GM10248 (cell line): ENCODE measurements around the gene GTF2A1.

Experiments
- CTCF ChIA-PET: fragments of 300-600 bp; sonication (Branson Sonifier 250); formaldehyde crosslinking; extraction: SDS; loops from one replicate; lab custom pipeline; 2021; ENCODE audit warnings: antibody characterized with exemption; lab: Yijun Ruan, JAX
- POLR2A ChIA-PET: fragments of 350-650 bp; sonication (Branson Sonifier 250); formaldehyde crosslinking; extraction: SDS; loops from one replicate; lab custom pipeline; 2020; ENCODE audit warnings: antibody characterized with exemption; lab: Yijun Ruan, JAX
- DNase-seq: peaks from one replicate; pipeline ENCODE4 v3.0.0; 2012; ENCODE audit errors: extremely low spot score
- CTCF ChIP-seq: IDR thresholded peaks from 2 replicates; pipeline ENCODE4 v1.5.1; 2012; ENCODE audit warnings: mild to moderate bottlenecking, low read depth; ENCODE audit errors: extremely low read depth, missing control alignments, control extremely low read depth

GTF2A1 gene

DNA sequence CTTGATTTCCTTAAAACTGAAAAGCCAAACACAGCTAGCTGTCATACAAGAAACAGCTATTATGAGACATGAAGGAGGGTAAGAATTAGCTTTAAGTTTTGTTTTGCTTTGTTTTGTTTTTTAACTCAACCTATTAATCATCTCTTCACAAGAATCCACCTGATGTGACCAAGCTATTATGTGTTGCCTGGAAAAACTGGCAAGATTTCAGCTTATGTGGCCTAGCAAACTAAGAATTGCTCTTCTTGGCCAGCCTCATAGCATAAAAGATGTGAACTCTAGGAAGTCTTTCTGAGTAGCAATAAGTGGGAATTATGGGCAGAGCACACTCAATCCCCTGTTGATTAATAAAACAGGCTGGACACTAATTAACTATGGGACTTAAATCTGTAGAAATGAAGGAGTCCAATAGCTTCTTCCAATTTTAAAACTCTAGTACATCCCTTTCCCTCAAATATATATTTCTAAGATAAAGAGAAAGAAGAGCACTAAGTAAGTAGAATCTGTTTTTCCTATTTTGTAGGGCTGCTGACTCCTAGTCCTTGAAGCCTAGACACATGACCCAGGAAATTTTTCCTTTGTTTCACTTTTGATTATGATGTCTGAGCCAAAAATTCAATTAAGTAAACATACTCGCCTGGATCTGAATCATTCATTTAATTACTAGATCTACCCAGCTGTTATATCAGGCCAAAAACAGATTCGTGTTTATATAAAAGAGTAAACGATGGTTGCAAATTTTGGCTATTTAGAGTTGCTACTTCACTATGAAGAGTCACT is 75.7 kb downstream of the GTF2A1 start:
- CTCF ChIA-PET = interaction anchor here (0.8 to 11.9 kb wide), 7 partner anchors 13 to 158 kb away, joined by 3 to 93 read pairs (median 5); no protein-coding TSS in a partner anchor

GRCh38 chr14:81143793-81144192 is 77.0 kb downstream of the GTF2A1 start:
- no peak for DNase-seq
- ChIA-PET CTCF (interaction anchor here (0.6 to 11.9 kb wide), 3 partner anchors 8 to 20 kb away, joined by 3 to 93 read pairs (median 3); no protein-coding TSS in a partner anchor), POLR2A (no interaction called here)
- no peak for TF ChIP-seq CTCF

More for the DNA sequence above, 75.7 kb downstream of the GTF2A1 start:
- POLR2A ChIA-PET = no interaction called here
- TF ChIP-seq CTCF = no peak
- no peak for DNase-seq

DNA sequence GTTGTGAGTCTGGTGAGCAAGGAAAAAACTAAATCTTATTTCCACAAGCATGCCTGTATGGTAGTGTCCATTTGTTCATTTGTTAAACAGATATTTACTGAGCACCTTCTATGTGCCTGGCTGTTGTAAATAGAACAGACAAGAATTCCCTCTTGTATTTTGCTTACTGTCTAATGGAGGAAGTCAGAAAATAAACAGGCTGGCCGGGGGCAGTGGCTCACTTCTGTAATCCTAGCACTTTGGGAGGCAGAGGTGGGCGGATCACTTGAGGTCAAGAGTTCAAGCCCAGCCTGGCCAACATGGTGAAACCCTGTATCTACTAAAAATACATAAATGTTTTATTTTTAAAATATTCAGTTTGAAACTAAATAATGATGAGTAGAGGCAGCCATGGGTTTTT is 79.3 kb downstream of the GTF2A1 start:
- ChIA-PET POLR2A (no interaction called here), CTCF (interaction anchor here (0.8 to 1.8 kb wide), 6 partner anchors 8 to 324 kb away, joined by 3 to 7 read pairs (median 3); no protein-coding TSS in a partner anchor)
- no peak for DNase-seq
- no peak for TF ChIP-seq CTCF

DNA sequence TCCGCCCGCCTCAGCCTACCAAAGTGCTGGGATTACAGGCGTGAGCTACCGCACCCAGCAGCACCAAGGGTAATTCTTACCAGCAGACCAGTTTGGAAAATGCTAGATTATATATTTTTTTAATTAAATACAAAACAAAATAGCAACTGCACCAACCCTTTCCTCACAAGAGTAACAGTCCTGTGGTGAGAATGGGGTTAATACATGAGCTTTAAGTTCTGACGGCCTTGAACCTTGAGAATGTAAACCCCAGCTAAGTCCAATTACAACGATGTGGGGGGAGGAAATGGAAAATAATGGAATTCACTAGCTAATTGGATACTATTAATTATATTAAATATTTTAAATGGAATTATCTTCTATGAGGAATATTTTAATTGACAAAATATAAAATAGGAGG is 82.3 kb downstream of the GTF2A1 start:
- CTCF ChIA-PET = interaction anchor here (0.9 to 1.8 kb wide), 3 partner anchors 8 to 31 kb away, joined by 3 to 8 read pairs (median 4); no protein-coding TSS in a partner anchor
- POLR2A ChIA-PET = no interaction called here
- DNase-seq = no peak
- TF ChIP-seq CTCF = no peak

DNA sequence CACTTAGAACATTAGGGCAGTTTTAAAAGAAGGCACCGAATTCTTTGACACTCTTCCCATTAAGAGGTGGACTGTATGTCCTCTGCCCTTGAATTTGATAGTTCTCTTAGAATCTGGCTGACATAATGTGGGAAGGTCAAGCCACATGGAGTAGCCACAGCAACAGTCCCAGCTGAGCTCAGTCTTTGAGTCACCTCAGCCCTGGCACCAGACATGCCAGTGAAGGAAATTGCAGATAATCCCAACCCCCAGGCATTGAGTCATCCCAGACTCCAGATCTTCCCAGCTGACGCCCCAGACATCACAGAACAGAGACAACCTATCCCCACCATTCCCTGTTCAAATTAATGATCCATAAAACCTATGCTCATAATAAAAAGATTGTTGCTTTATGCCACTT is 83.4 kb downstream of the GTF2A1 start:
- ChIA-PET CTCF (interaction anchor here (1.8 to 2.7 kb wide), 2 partner anchors 27 to 34 kb away, joined by 7 to 8 read pairs; no protein-coding TSS in a partner anchor), POLR2A (no interaction called here)
- no peak for DNase-seq
- no peak for TF ChIP-seq CTCF

DNA sequence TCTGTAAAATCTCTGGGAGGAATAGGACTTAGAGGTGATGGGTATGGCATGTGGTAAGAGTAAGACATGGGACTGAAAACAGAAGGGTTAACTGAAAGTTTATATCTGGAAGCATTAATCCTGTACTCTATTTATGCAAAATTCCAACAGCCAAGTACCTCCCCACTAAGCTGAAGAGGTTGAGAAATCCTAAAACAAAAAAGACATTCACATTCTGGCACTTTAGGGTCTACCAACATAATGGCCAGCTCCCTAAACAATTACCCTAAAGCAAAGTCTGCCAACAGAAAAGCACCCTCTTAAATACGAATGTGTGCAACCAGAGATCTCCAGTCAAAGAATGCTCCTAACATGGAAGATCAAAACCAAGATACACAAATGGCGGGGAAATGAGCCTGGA is 87.4 kb downstream of the GTF2A1 start:
- TF ChIP-seq CTCF = no peak
- POLR2A ChIA-PET = no interaction called here
- CTCF ChIA-PET = interaction anchor here (1.2 kb wide), 1 partner anchor 158 kb away, joined by 3 read pairs; no protein-coding TSS in a partner anchor
- no peak for DNase-seq
